ENCODE data around the gene FAM20A. TPM values are rescaled to one million over a fixed set of nuclear protein-coding genes. Genes with fewer than 3 reads are reported as not detected.
"Not testable (repeated sequence)": the region's sequence is repeated elsewhere in the genome, so short reads cannot be mapped to it uniquely, and the experiment has no call there.

FAM20A gene
- total and polyA plus RNA-seq, 2 of the 8 experiments (the other 6 are each of a cell fraction or from before 2014, with no cell fraction given) = 3.6 to 11.9 TPM

- H2AFZ ChIP-seq (ENCODE audit: low read length); H3K14ac ChIP-seq (ENCODE audit: insufficient read length); H4K5ac ChIP-seq (ENCODE audit: insufficient read length, low read depth, low read length); H3K4me1 ChIP-seq (replicated peaks in 1 of 4; ENCODE audit: control insufficient read depth in 3 of 4, insufficient read depth in 4 of 4, low read length in 3 of 4); H4K91ac ChIP-seq (replicated peaks; ENCODE audit: insufficient read length, low read length); H3K4me2 ChIP-seq (ENCODE audit: insufficient read depth in 1 of 2, low read depth in 2 of 2, low read length in 2 of 2); H3K4ac ChIP-seq (replicated peaks; ENCODE audit: insufficient read length, low read depth, low read length); H2BK12ac ChIP-seq (ENCODE audit: low read depth, low read length); H2BK5ac ChIP-seq (ENCODE audit: low read depth, low read length); H3K4me3 ChIP-seq (ENCODE audit: extremely low read depth in 1 of 4, insufficient read depth in 2 of 4, low read depth in 3 of 4, low read length in 4 of 4); H2BK15ac ChIP-seq (ENCODE audit: low read length); H3K23ac ChIP-seq (ENCODE audit: insufficient read length); H2BK120ac ChIP-seq (replicated peaks; ENCODE audit: low read depth, low read length); H3K79me2 ChIP-seq (ENCODE audit: control insufficient read depth in 1 of 2, insufficient read depth in 2 of 2, low read length in 2 of 2); H3K9me3 ChIP-seq (ENCODE audit: insufficient read depth in 2 of 2, low read depth in 1 of 2, low read length in 1 of 2); H3K23me2 ChIP-seq (ENCODE audit: low read depth, low read length); H3K9ac ChIP-seq (replicated peaks in 1 of 4; ENCODE audit: extremely low read depth in 1 of 4, low read depth in 3 of 4, low read length in 3 of 4); H4K20me1 ChIP-seq (replicated peaks in 1 of 2; ENCODE audit: control insufficient read depth in 1 of 2, insufficient read depth in 2 of 2, low read length in 2 of 2); FAIRE-seq; H4K8ac ChIP-seq (ENCODE audit: extremely low read depth, insufficient read depth, low read length); POLR2A ChIA-PET (ENCODE audit: partially characterized antibody); H2BK20ac ChIP-seq (ENCODE audit: low read length); H3K27ac ChIP-seq (ENCODE audit: low read depth, low read length); H3K56ac ChIP-seq (replicated peaks; ENCODE audit: insufficient read length, low read depth, low read length); H3K79me1 ChIP-seq (ENCODE audit: low read depth, low read length); H3K18ac ChIP-seq (ENCODE audit: extremely low read depth, low read length); H3K27me3 ChIP-seq (replicated peaks in 1 of 4; ENCODE audit: control insufficient read depth in 3 of 4, extremely low read depth in 1 of 4, insufficient read depth in 3 of 4, low read length in 3 of 4); H2AK5ac ChIP-seq (ENCODE audit: low read depth, low read length); DNase-seq (ENCODE audit: low read depth in 1 of 2, low spot score in 2 of 2): not testable (repeated sequence)
- CTCF ChIA-PET (ENCODE audit: partially characterized antibody) = interaction anchor here (1.6 kb wide), 1 partner anchor 31 kb away, joined by 4 read pairs; no protein-coding TSS in a partner anchor
- H3K36me3 ChIP-seq (ENCODE audit: control insufficient read depth in 2 of 4, insufficient read depth in 4 of 4, low read length in 3 of 4) = peaks cover 0 to 11% (median 0%) of the 10 kb centered on the region in 4 experiments; a peak in 1 of 8 replicates
- WGBS, 2 experiments (ENCODE audit: extremely low coverage in 1 of 2, insufficient coverage in 1 of 2, insufficient read length in 1 of 2, insufficient replicate concordance in 2 of 2, low coverage in 1 of 2, low lambda C conversion rate in 2 of 2, missing lambda C conversion rate in 1 of 2) = 72% methylated on average over 6 of the region's 6 CpGs; no CpG with 5 or more reads in 1 of the 2 experiments
These were observed 18.3 kb downstream of the FAM20A start for GRCh38 chr17:68582867-68583266.
